H9 (cell line): Measurements from ENCODE around the gene DDX51. TPM values are rescaled to one million over a fixed set of nuclear protein-coding genes. Genes with fewer than 3 reads are reported as not detected.

Source experiments
- DNase-seq: peaks from one replicate; pipeline ENCODE4 v3.0.0-alpha.2; 2017
- H2AFZ ChIP-seq: one replicate; pipeline ENCODE4 v1.6.1; 2013; ENCODE audit warnings: mild to moderate bottlenecking, low read length, control low read depth, moderate library complexity
- H2AK5ac ChIP-seq: 2 replicates; pipeline ENCODE4 v1.6.1; 2013; ENCODE audit warnings: low read length, control low read depth, mixed read lengths; ENCODE audit not compliant: insufficient read length
- H2BK120ac ChIP-seq: one replicate; pipeline ENCODE4 v1.6.1; 2013; ENCODE audit warnings: low read depth, mild to moderate bottlenecking, low read length, control low read depth, inconsistent platforms; ENCODE audit not compliant: poor library complexity, severe bottlenecking
- H2BK12ac ChIP-seq: 2 replicates; pipeline ENCODE4 v1.6.1; 2013; ENCODE audit warnings: low read length, control low read depth, mixed read lengths, low read depth; ENCODE audit not compliant: insufficient read length
- H2BK15ac ChIP-seq: 2 replicates; pipeline ENCODE4 v1.6.1; 2013; ENCODE audit warnings: low read depth, low read length, control low read depth
- H2BK20ac ChIP-seq: one replicate; pipeline ENCODE4 v1.6.1; 2013; ENCODE audit warnings: low read depth, mild to moderate bottlenecking, low read length, control low read depth, inconsistent platforms; ENCODE audit not compliant: poor library complexity, severe bottlenecking
- H2BK5ac ChIP-seq: 2 replicates; pipeline ENCODE4 v1.6.1; 2013; ENCODE audit warnings: low read length, control low read depth, mixed read lengths; ENCODE audit not compliant: insufficient read length
- H3K14ac ChIP-seq: 2 replicates; pipeline ENCODE4 v1.6.1; 2013; ENCODE audit warnings: low read length, control low read depth; ENCODE audit not compliant: insufficient read depth
- H3K18ac ChIP-seq: 2 replicates; pipeline ENCODE4 v1.6.1; 2013; ENCODE audit warnings: low read depth, mild to moderate bottlenecking, mixed read lengths, low read length, control low read depth; ENCODE audit not compliant: insufficient read length
- H3K23ac ChIP-seq: 2 replicates; pipeline ENCODE4 v1.6.1; 2013; ENCODE audit warnings: low read length, control low read depth, mixed read lengths, low read depth; ENCODE audit not compliant: insufficient read length
- H3K23me2 ChIP-seq: 2 replicates; pipeline ENCODE4 v1.6.1; 2013; ENCODE audit warnings: low read depth, mild to moderate bottlenecking, mixed read lengths, low read length, control low read depth; ENCODE audit not compliant: insufficient read length, poor library complexity, severe bottlenecking
- H3K27ac ChIP-seq: 2 replicates; pipeline ENCODE4 v1.5.1; 2013; ENCODE audit warnings: low read length, control low read depth, mixed read lengths, low read depth; ENCODE audit not compliant: insufficient read length
- H3K27me3 ChIP-seq: 2 replicates; pipeline ENCODE4 v1.6.1; 2013; ENCODE audit warnings: low read length, control low read depth, inconsistent platforms; ENCODE audit not compliant: insufficient read depth
- H3K4ac ChIP-seq: 2 replicates; pipeline ENCODE4 v1.6.1; 2013; ENCODE audit warnings: low read depth, mild to moderate bottlenecking, control low read depth, inconsistent platforms, low read length, moderate library complexity
- H3K4me1 ChIP-seq: 2 replicates; pipeline ENCODE4 v1.6.1; 2013; ENCODE audit warnings: low read length, control low read depth, inconsistent platforms; ENCODE audit not compliant: insufficient read depth
- H3K4me2 ChIP-seq: 2 replicates; pipeline ENCODE4 v1.6.1; 2013; ENCODE audit warnings: low read length, control low read depth, mixed read lengths; ENCODE audit not compliant: insufficient read length, insufficient read depth
- H3K56ac ChIP-seq: 2 replicates; pipeline ENCODE4 v1.6.1; 2013; ENCODE audit warnings: low read depth, mild to moderate bottlenecking, mixed read lengths, low read length, control low read depth; ENCODE audit not compliant: insufficient read length
- H3K79me1 ChIP-seq: 2 replicates; pipeline ENCODE4 v1.6.1; 2013; ENCODE audit warnings: low read depth, mild to moderate bottlenecking, moderate library complexity, low read length, control low read depth, inconsistent platforms; ENCODE audit not compliant: insufficient read depth, poor library complexity, severe bottlenecking
- H3K79me2 ChIP-seq: 2 replicates; pipeline ENCODE4 v1.6.1; 2013; ENCODE audit warnings: low read length, control low read depth, inconsistent platforms; ENCODE audit not compliant: insufficient read depth
- H3K9ac ChIP-seq: 2 replicates; pipeline ENCODE4 v1.6.1; 2013; ENCODE audit warnings: low read length, control low read depth, mixed read lengths; ENCODE audit not compliant: insufficient read length; ENCODE audit errors: extremely low read depth
- H3K9me3 ChIP-seq: one replicate; pipeline ENCODE4 v1.6.1; 2013; ENCODE audit warnings: low read depth, low read length, inconsistent platforms; ENCODE audit not compliant: control insufficient read depth
- H3T11ph ChIP-seq: one replicate; pipeline ENCODE4 v1.6.1; 2013; ENCODE audit warnings: mild to moderate bottlenecking, low read length, control low read depth, inconsistent platforms
- H4K20me1 ChIP-seq: one replicate; pipeline ENCODE4 v1.6.1; 2013; ENCODE audit not compliant: control insufficient read depth, insufficient read length, insufficient read depth
- H4K5ac ChIP-seq: 2 replicates; pipeline ENCODE4 v1.6.1; 2013; ENCODE audit warnings: low read depth, mild to moderate bottlenecking, mixed read lengths, low read length, control low read depth; ENCODE audit not compliant: insufficient read length
- H4K8ac ChIP-seq: replicated peaks from 2 replicates; pipeline ENCODE4 v1.6.1; 2013; ENCODE audit warnings: low read length, control low read depth, mixed read lengths, low read depth; ENCODE audit not compliant: insufficient read length
- H4K91ac ChIP-seq: 2 replicates; pipeline ENCODE4 v1.6.1; 2013; ENCODE audit warnings: low read depth, mild to moderate bottlenecking, moderate library complexity, mixed read lengths, low read length, control low read depth; ENCODE audit not compliant: insufficient read length
- H3K27ac Mint-ChIP-seq, 3 experiments: 2 replicates in 2 of 3; 3 replicates in 1 of 3; pipeline ENCODE4 v1.8.0; 2020 to 2021; ENCODE audit warnings: mixed read lengths in 3 of 3, mild to moderate bottlenecking in 1 of 3, moderate library complexity in 1 of 3
- H3K27me3 Mint-ChIP-seq: 2 replicates; pipeline ENCODE4 v1.8.0; 2021; ENCODE audit warnings: low read depth, mild to moderate bottlenecking, moderate library complexity, mixed read lengths
- H3K36me3 Mint-ChIP-seq, 3 experiments: 2 replicates in 2 of 3; 3 replicates in 1 of 3; pipeline ENCODE4 v1.8.0; 2020 to 2021; ENCODE audit warnings: low read depth in 3 of 3, mixed read lengths in 3 of 3; ENCODE audit not compliant: insufficient read depth in 1 of 3
- H3K4me1 Mint-ChIP-seq, 2 experiments: 2 replicates each; pipeline ENCODE4 v1.8.0; 2020; ENCODE audit warnings: mixed read lengths in 2 of 2
- H3K4me3 Mint-ChIP-seq, 2 experiments: 2 replicates in 1 of 2; 3 replicates in 1 of 2; pipeline ENCODE4 v1.8.0; 2020 to 2021; ENCODE audit warnings: mild to moderate bottlenecking in 2 of 2, mixed read lengths in 2 of 2, moderate library complexity in 1 of 2
- H3K9me3 Mint-ChIP-seq, 2 experiments: 2 replicates in 1 of 2; 3 replicates in 1 of 2; pipeline ENCODE4 v1.8.0; 2020; ENCODE audit warnings: mild to moderate bottlenecking in 2 of 2, mixed read lengths in 2 of 2, moderate library complexity in 1 of 2
- WGBS: extraction: QIAGEN DNeasy Blood & Tissue Kit; methylation state at CpG from one replicate; pipeline ENCODE4 v1.1.7; 2013; ENCODE audit warnings: missing lambda C conversion rate, low lambda C conversion rate, mixed read lengths; ENCODE audit not compliant: insufficient read length; ENCODE audit errors: extremely low coverage; 5-methylcytosine and 5-hydroxymethylcytosine counted together
- total RNA-seq: library from RNA; stranded (reverse); gene quantifications from 2 replicates; pipeline ENCODE4 v1.2.1, GENCODE V29; 2021
- TF ChIP-seq, protein P1 (sequence below): fragments of 200-600 bp; sonication (generic); conservative IDR thresholded peaks from 3 replicates; pipeline ENCODE4 v1.8.0; 2021; ENCODE audit warnings: antibody characterized with exemption, mild to moderate bottlenecking

DDX51 gene
- total RNA-seq, 1 experiment from 2014 or later, result 37.9 TPM

DNA sequence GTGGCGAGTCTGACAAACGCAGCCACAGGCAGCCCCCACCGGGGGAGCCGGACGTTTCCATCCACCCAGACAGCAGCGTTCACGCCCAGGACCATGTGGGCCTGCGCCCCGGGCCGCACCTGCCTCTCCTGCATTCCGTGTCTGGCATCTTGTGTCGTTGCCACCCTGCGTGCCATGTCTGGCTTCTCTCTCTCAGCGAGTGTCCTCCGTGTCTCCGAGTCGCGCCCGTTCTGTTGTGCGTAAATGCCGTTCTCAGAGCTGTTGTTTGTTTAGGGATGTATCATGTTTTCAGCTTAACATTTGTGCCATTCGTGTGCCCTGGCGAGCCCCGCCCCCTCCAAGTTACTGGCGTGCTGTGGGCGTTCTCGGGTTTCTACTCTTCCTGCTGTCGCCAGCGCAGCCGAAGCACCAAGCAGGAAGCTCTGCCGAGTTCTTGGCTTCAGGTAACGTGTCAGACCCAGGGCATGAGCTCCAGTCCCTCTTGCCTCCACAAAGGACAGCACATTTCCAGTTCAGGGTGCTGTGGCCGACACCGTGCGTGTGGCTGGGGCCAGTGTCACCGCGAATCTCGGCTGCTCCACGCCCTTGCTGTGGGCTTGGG is 34.8 kb upstream of the DDX51 start:
- Histone ChIP-seq H2BK120ac (no peak overlapping the region), H3K79me2 (no peaks in the 10 kb centered on the region), H3K9ac (no peak overlapping the region), H2BK20ac (no peak overlapping the region), H3K23me2 (no peaks in the 10 kb centered on the region), H3K4me2 (no peak overlapping the region), H4K20me1 (peaks cover 3% of the 10 kb centered on the region), H4K91ac (no peak overlapping the region), H4K5ac (no peak overlapping the region), H4K8ac (no peak overlapping the region), H2BK15ac (no peak overlapping the region), H3K27me3 (no peaks in the 10 kb centered on the region; the same call in 1 of the 2 replicates), H3K56ac (no peak overlapping the region), H3K9me3 (no peaks in the 10 kb centered on the region), H3K79me1 (no peaks in the 10 kb centered on the region), H2BK12ac (no peak overlapping the region), H2BK5ac (no peak overlapping the region), H3T11ph (no peak overlapping the region), H3K23ac (no peak overlapping the region), H3K14ac (no peak overlapping the region), H2AFZ (no peak overlapping the region), H3K4me1 (no peaks in the 10 kb centered on the region), H2AK5ac (no peak overlapping the region), H3K18ac (no peak overlapping the region), H3K27ac (no peak overlapping the region), H3K4ac (no peak overlapping the region)
- Mint-ChIP-seq H3K4me3 (no peak overlapping the region; a peak in 1 of 5 replicates), H3K36me3 (no peaks in the 10 kb centered on the region; a peak in 1 of 7 replicates), H3K27ac (no peak overlapping the region), H3K27me3 (peaks cover 83% of the 10 kb centered on the region), H3K4me1 (peaks cover 3 to 5% of the 10 kb centered on the region in 2 experiments; a peak in 3 of 4 replicates), H3K9me3 (peaks cover 3 to 4% of the 10 kb centered on the region in 2 experiments; a peak in 2 of 5 replicates)
- no peak for DNase-seq
- TF ChIP-seq, protein P1, sequence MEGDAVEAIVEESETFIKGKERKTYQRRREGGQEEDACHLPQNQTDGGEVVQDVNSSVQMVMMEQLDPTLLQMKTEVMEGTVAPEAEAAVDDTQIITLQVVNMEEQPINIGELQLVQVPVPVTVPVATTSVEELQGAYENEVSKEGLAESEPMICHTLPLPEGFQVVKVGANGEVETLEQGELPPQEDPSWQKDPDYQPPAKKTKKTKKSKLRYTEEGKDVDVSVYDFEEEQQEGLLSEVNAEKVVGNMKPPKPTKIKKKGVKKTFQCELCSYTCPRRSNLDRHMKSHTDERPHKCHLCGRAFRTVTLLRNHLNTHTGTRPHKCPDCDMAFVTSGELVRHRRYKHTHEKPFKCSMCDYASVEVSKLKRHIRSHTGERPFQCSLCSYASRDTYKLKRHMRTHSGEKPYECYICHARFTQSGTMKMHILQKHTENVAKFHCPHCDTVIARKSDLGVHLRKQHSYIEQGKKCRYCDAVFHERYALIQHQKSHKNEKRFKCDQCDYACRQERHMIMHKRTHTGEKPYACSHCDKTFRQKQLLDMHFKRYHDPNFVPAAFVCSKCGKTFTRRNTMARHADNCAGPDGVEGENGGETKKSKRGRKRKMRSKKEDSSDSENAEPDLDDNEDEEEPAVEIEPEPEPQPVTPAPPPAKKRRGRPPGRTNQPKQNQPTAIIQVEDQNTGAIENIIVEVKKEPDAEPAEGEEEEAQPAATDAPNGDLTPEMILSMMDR, result no peak
- no CpG with 5 or more reads among the region's 39 CpGs for WGBS
